GM21360 (cell line): ENCODE data around the gene PPFIA3.

Experiments
- ATAC-seq: cut with Tn5 transposase; IDR thresholded peaks from one replicate; pipeline ENCODE4 v1.9.1; 2021; ENCODE audit warnings: mild to moderate bottlenecking, moderate library complexity; ENCODE audit not compliant: unreplicated experiment

PPFIA3 gene

DNA sequence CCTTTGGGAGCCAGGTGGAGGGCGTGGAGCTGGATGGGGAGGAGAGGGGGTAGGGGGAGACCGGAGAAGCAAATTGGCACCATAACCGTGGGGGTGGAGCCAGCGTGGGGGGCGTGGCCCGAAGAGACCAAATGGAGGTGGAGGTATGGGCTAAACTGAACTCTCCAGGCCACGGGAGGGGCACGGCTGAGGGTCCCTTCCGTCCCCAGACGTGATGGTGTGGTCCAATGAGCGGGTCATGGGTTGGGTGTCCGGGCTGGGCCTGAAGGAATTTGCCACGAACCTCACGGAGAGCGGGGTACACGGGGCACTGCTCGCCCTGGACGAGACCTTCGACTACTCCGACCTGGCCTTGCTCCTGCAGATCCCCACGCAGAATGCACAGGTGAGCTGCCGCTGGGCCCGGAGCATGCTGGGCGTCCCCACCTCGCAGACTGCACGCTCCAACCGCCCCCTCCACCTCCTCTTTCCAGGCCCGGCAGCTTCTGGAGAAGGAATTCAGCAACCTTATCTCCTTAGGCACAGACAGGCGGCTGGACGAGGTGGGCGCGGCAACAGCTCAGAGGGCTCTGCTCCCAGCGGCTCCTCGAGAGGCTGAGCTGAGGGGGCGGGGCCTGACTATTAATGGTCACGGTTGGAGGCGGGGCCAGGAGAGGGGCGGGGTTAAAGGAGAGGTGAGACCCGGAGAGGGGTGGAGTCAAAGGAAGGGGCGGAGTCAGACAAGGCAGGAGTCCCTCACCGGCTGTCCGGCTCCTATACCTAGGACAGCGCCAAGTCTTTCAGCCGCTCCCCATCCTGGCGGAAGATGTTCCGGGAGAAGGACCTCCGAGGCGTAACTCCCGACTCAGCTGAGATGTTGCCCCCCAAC lies 29.7 kb downstream of the PPFIA3 start:
- ATAC-seq: no peak

- ATAC-seq: no peak
Measured at GRCh38 chr19:49149652-49150105, 30.3 kb downstream of the PPFIA3 start.

GRCh38 chr19:49150106-49150943 lies 31.0 kb downstream of the PPFIA3 start:
- ATAC-seq: no peak

DNA sequence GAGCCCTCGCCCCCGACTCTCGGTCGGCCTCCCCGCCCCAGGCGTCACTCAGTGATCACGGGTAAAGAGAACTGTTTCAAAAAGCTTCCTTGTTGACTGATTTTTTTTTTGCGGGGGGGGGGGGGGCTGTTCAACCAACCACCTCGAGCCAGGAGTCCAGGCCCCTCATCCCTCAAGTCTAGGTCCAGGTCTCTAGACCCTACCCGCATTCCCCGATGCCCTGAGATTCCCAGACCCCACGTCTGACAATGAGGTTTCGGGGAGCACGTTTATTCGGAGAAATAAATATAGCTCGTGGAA lies 31.6 kb downstream of the PPFIA3 start:
- ATAC-seq: no peak

DNA sequence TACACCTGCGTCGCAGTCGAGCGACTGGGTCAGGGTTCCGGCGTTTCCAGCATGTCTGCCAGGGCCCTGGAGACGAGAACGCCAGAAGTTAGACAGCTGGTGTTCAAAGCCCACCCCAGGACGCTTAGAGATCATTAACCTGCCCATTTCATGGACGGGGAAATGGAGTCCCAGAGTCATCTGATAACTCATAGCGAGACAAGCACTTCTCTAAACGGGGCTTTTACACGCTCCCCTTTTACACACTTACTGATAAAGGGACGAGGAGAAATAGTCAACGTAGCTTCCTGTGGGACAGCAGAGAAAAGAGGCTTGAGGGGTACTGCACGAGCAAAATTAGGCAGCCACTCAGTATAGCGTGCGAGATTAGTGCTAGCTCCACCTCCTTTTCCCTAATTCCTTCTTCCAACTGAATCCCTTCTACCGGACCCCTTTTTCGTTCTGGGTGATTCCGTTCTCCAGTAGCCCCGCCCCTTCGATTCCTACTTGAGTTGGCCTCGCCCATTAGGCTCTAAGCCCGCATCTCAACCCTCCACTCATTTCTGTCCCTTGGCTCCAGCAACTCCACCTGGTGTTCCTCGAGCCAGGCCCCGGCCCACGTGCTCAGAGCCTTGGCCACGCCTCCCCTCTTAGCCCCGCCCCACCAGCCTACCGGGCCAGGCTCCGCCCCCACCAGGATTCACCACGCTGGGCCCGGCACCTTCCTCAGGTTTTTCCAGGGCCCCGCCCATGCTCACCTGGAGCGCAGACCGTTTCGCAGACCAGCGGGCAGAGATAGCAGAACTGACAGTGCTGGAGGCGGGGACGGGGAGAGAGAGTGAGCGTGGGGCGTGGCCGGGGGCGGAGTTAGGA lies 32.1 kb downstream of the PPFIA3 start:
- no peak for ATAC-seq

DNA sequence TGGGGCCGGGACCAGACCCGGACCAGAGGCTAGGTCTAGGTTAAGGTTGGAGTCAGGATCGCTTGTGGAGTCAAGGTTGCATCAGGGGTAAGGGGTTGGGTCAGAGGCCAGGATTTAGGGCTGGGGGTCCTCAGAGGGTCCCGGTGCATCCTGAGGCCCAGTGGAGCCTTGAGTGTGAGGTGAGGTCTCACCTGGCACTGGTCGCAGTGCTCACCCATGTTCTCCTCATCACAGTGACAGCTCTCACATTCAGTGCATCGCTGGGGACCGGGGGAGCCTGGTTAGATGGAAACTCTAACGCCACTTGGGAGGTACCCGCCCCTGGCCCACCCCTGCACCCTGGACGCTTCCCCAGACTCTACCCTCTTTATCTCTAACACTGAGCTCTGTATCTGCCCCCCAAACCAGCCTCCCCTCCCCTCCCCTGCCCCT lies 32.8 kb downstream of the PPFIA3 start:
- no peak for ATAC-seq

GRCh38 chr19:49153167-49153809 lies 33.9 kb downstream of the PPFIA3 start:
- no peak for ATAC-seq

DNA sequence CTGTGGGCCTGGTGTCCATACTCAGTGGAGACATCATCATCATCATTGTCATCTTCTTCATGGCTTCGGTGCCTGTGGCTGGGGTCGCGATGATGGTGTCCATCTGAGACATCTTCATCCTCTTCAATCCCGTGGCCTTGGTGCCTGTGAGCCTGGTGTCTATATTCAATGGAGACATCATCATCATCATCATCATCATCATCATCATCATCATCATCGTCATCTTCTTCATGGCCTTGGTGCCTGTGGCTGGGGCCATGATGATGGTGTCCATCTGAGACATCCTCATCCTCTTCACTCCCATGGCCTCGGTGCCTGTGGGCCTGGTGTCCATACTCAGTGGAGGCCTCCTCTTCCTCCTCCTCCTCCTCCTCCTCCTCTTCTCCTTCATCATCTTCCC lies 34.9 kb downstream of the PPFIA3 start:
- no peak for ATAC-seq

DNA sequence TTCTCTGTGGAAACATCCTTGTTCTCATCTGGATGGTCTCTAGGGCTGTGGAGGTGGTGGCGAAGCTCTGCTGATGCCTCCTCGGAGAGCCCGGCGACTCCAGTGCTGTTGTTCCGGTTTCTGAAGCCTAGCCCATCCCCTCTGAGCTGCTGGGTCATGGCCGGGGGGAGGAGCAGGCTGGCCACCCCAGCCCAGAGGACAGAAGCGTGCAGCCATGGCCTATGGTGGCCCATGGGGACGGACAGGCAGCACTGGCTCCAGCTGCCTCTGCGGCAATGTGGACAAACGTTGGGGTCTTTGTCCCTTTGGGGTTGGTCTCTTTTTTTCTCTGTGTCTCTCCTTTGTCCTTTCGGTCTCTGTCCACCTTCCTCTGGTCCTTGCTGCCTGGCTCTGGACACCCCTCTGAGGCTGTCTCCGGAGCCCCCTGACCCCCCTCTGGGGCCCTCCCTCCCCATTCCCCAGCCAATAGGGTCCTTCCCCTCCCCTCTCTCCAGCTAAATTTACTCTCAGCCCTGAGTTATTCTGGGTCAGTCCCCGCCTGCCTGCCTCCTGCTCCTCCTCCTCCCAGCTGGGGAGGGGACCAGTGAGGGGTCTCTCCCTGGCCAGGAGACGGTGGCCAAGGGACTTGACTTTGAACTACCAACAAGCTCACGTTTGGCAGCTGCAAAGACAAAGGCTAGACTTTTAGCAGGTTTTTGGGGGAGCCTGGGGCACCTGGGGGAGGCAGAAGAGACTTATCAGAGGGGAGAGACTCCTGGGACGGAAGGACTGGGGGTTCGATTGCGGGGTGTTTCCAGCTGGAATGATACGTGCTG lies 35.9 kb downstream of the PPFIA3 start, which contains the start of gene HRC:
Gene HRC (minus strand): TSS at position 392 of the 815 bp plus-strand sequence. CDS start 159 bp downstream, at position 233.
- no peak for ATAC-seq

GRCh38 chr19:49155820-49156346 lies 36.5 kb downstream of the PPFIA3 start:
- ATAC-seq: no peak

DNA sequence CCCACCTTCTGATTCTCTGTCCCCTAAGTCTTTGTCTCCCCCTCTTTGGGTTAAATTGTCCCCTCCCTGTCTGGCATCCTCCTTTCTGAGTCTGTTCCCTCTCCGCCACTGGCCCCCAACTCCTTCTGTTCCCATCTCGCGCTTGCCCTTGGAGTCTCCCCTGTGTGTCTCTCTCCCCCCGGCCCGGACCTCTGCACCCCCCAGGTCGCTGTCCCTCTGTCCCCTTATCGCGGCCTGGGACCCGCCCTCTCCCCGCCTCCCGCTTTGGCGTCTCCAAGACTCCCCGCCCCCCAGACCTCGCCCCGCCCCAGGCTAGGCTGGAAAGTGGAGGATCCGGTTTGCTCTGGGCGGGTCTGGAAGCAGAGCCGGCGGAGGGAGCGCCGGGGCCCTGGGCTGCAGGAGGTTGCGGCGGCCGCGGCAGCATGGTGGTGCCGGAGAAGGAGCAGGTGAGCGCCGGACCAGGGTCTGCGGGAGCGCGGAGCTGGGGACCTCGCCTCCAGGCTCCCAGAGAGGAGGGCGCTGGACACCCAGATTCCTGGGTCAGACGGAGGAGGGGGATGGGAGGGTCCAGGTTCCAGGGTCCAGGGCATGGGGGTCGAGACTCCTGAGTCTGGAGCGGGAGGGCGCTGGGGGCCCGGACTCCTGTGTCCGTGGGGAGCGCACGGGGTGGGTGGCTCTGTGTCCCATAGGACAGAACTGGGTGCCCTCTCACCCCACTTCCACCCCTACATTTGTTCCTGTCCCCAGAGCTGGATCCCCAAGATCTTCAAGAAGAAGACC lies 38.3 kb downstream of the PPFIA3 start, which contains the start of gene TRPM4:
Gene TRPM4 (plus strand): TSS at position 348 of the 780 bp plus-strand sequence. CDS start 75 bp downstream, at position 423.
- ATAC-seq: no peak

DNA sequence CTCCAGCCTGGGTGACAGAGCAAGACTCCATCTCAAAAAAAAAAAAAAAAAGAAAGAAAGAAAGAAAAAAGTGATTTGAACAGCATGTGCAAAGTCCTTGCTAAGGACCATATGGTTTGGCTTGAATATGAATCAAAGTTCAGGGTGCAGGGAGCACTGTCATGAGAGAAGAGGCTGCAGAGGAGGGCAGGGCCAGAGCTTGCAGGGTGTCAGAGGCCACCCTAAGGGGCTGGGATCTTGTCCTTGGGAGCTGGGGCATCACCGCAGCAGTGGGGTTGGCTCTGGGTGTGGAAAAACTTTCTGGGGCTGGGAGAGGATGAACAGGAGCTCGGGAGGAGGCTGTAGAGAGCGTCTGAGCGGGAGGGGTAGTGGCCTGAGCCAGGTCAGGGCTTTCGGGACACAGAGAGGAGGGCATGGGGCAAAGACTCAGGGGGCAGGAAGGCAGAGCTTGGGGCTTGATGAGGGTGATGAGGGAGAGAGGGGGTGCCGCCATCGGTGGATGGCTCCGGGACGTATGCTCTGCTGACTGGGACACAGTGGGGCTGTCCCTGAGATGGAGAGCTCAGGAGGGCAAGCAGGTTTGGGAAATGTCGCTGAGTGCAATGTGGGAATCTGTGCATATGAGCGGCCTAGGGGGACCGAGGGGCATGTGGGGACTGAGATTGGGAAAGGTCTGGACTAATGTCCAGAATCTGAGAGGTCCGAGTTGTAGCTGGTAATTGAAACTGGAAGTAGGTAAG lies 41.3 kb downstream of the PPFIA3 start:
- no peak for ATAC-seq

DNA sequence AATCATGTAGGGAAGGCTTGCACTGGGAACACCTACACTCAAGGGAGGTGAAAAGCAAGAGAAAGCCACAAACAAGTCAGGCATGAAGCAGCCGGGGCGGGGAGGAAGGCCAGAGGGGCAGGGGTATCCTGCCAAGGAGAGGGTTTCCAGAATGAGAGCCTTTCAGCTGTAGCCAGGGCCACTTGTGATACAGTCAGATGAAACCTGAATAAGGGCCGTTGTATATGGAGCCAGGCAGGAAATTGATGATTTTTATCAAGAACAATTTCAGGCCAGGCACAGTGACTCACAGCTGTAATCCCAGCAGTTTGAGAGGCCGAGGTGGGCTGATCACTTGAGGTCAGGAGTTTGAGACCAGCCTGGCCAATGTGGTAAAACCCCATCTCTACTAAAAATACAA lies 42.6 kb downstream of the PPFIA3 start:
- no peak for ATAC-seq

DNA sequence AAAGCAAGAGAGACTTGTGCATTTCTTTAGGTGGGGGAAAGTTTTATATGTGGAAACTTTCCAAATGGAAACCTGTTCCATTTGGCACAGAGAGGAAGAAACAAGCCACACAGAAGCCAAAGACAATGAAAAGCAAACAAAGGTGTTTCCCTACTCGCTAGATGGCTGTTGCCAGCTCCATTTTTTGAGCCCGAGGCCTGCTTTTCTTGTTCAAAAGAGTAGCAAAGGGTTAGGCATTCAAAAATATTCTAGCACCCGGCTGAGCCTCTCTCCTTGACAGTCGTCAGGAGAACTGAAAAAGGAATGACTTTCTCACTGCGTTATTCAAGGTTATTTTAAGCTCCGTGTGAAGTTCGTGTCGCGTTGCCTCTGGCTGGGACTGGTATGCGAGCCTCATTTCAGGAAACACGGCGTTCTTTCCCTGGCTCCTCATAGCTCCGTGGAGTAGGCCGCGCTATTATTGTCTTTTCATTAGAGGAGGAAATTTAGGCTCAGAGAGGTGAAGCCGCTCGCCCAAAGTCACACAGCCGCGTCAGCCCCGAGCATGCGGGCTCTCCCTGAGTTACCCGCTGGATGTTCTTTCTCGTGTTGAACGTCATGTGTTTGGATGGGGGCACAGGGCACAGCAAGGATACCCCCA lies 45.9 kb downstream of the PPFIA3 start:
- no peak for ATAC-seq

- ATAC-seq: no peak
Measured at GRCh38 chr19:49165865-49166301, 46.5 kb downstream of the PPFIA3 start.

GRCh38 chr19:49167857-49168409 lies 48.6 kb downstream of the PPFIA3 start:
- ATAC-seq: no peak

- ATAC-seq: no peak
Measured at GRCh38 chr19:49168421-49168820, 49.1 kb downstream of the PPFIA3 start.
